Heart left ventricle (tissue), 16 donors: ENCODE measurements around the gene C1orf122. TPM values are rescaled to one million over a fixed set of nuclear protein-coding genes. Genes with fewer than 3 reads are reported as not detected.

Experiments
- ATAC-seq, 4 donors: fragments of 200-7000 bp; cut with Tn5 transposase; one replicate each; pipeline ENCODE4 v1.9.1; 2020 to 2022; ENCODE audit warnings: moderate library complexity in 4 of 4, mild to moderate bottlenecking in 3 of 4, moderate number of reproducible peaks in 1 of 4
- DNase-seq, 5 donors: peaks; one replicate each; pipeline ENCODE4 v3.0.0-alpha.2; 2020
- H3K27ac ChIP-seq, 12 donors: fragments of 200-600 bp; sonication (generic) in 4 of 12; one replicate each; pipeline versions ENCODE4 v1.5.0 to v1.8.0; 2016 to 2022; ENCODE audit warnings: mild to moderate bottlenecking in 2 of 12
- H3K27me3 ChIP-seq, 9 donors: fragments of 200-600 bp; sonication (generic) in 2 of 9; one replicate each; pipeline versions ENCODE4 v1.5.1 to v1.8.0; 2016 to 2022; ENCODE audit warnings: mild to moderate bottlenecking in 3 of 9
- H3K36me3 ChIP-seq, 9 donors: fragments of 200-600 bp; sonication (generic) in 2 of 9; one replicate each; pipeline versions ENCODE4 v1.5.0 to v1.8.0; 2018 to 2022; ENCODE audit warnings: mild to moderate bottlenecking in 2 of 9
- H3K4me1 ChIP-seq, 12 donors: fragments of 200-600 bp; sonication (generic) in 4 of 12; one replicate each; pipeline versions ENCODE4 v1.5.0 to v1.8.0; 2016 to 2022; ENCODE audit warnings: mild to moderate bottlenecking in 3 of 12
- H3K4me3 ChIP-seq, 12 donors: fragments of 200-600 bp; sonication (generic) in 4 of 12; one replicate each; pipeline versions ENCODE4 v1.5.0 to v1.8.0; 2017 to 2022; ENCODE audit warnings: mild to moderate bottlenecking in 9 of 12, moderate library complexity in 4 of 12
- H3K9me3 ChIP-seq, 12 donors: fragments of 200-600 bp; sonication (generic) in 4 of 12; one replicate each; pipeline versions ENCODE4 v1.5.0 to v1.8.0; 2016 to 2022; ENCODE audit warnings: mild to moderate bottlenecking in 1 of 12
- CTCF ChIP-seq, 12 donors: fragments of 200-600 bp; sonication (generic) in 4 of 12; IDR thresholded peaks; one replicate each; pipeline versions ENCODE4 v1.5.0 to v1.8.0; 2018 to 2022; ENCODE audit warnings: antibody characterized with exemption in 12 of 12, mild to moderate bottlenecking in 5 of 12
- POLR2A ChIP-seq, 2 donors: fragments of 450-650 bp; IDR thresholded peaks; one replicate each; pipeline ENCODE4 v1.6.1; 2017; ENCODE audit warnings: antibody characterized with exemption in 2 of 2, mild to moderate bottlenecking in 2 of 2, moderate library complexity in 2 of 2
- WGBS, 4 donors: extraction: QIAGEN DNeasy Blood & Tissue Kit in 2 of 4; methylation state at CpG; one replicate each; pipeline versions ENCODE4 v1.1.5 to v1.1.7; 2013 to 2018; 5-methylcytosine and 5-hydroxymethylcytosine counted together
- intact Hi-C, 10 donors: fragments of 100-400 bp; cut with DNase I; formaldehyde crosslinking; loops; one replicate each; pipeline versions ENCODE4 v1.11.1 to v1.14.2; 2022
- polyA plus RNA-seq, 2 donors: library from polyadenylated mRNA; stranded (reverse); fragments of 200-250 nt; gene quantifications; one replicate each; pipeline ENCODE4 v1.2.3, GENCODE V29; 2013
- total RNA-seq, 9 donors: library from RNA; depleted of rRNA in 2 of 9; stranded (reverse); fragments of >200 nt in 2 of 9; fragmentation: NEBNext Ultra II Directional in 3 of 9; extraction: Animal tissue kit (Norgen Biotek cat#: 25700) in 3 of 9; gene quantifications; one replicate each; pipeline versions ENCODE4 v1.1.0 to v1.2.4, GENCODE V29; 2016 to 2023
- donor health status: ischemic (EF 13 %, LVEDD 7.1; RV severe dilation, severe dysfunction).
- donor health status: healthy with polysubstance abuse.
- donor health status: DM: no; HTN: yes; CAD: no.
- donor health status: DM: no; HTN: no; CAD: no.
- donor health status: ischemic (EF 25% LVEDD 6.9; RV normal size, moderate dysfunction).
- donor health status: ischemic (EF 25% LVEDD 5.7; RV mildly dilated, moderate dysfunction).
- donor health status: healthy.
- donor health status: DM: yes; HTN: yes; CAD: no.
- donor health status: ischemic (EF 35%, LVEDD 5.7; RV mildly dilated, moderate dysfunction).
- donor health status: nonischemic (EF 11% LVEDD 7.7; RV severe dilation, severe dysfunction).
- donor health status: DM: yes; HTN: yes; CAD: no.
- donor health status: PGD.
- donor health status: ischemic (EF 29% LVEDD 5.4; RV normal size, mild dysfunction).
- donor health status: nonischemic (EF 23%, LVEDD 6.1; RV moderate dilation, normal function).

The C1orf122 gene
- total and polyA plus RNA-seq, 11 donors, result 29.1 to 93.0 (median 44.0) TPM

- Histone ChIP-seq H3K4me1 (peaks cover 0 to 19% (median 0%) of the 10 kb centered on the region in 12 donors), H3K27me3 (no peaks in the 10 kb centered on the region), H3K9me3 (no peaks in the 10 kb centered on the region), H3K4me3 (no peak overlapping the region), H3K36me3 (peaks cover 0 to 89% (median 72%) of the 10 kb centered on the region in 9 donors), H3K27ac (no peak overlapping the region)
- no peak for TF ChIP-seq CTCF (IDR thresholded peaks at IDR 0.05)
- TF ChIP-seq POLR2A (IDR thresholded peaks at IDR 0.05), result no peak
- no peak for ATAC-seq
- DNase-seq, result no peak
- WGBS, 4 donors, result 91 to 96% (median 93%) methylated on average over 2 of the region's 2 CpGs
- intact Hi-C loops, result no loop called here
These were observed 13.9 kb downstream of the C1orf122 start for GRCh38 chr1:37821481-37821880.

GRCh38 chr1:37822906-37823815 lies 15.6 kb downstream of the C1orf122 start:
- DNase-seq (no peak), ATAC-seq (no peak)
- intact Hi-C loops, result no loop called here
- H3K4me1 ChIP-seq, result peaks cover 0 to 19% (median 0%) of the 10 kb centered on the region in 12 donors
- H3K36me3 ChIP-seq, result peaks cover 0 to 86% (median 74%) of the 10 kb centered on the region in 9 donors
- no peak overlapping the region for H3K27ac ChIP-seq
- no peak for TF ChIP-seq POLR2A (IDR thresholded peaks at IDR 0.05)
- TF ChIP-seq CTCF (IDR thresholded peaks at IDR 0.05), result no peak
- no peak overlapping the region for H3K4me3 ChIP-seq
- WGBS, 4 donors, result 92 to 94% (median 92%) methylated on average over 9 of the region's 9 CpGs
- H3K27me3 ChIP-seq, result no peaks in the 10 kb centered on the region
- H3K9me3 ChIP-seq, result no peaks in the 10 kb centered on the region

- intact Hi-C loops, result no loop called here
- H3K27me3 ChIP-seq, result no peaks in the 10 kb centered on the region
- no peak for TF ChIP-seq CTCF (IDR thresholded peaks at IDR 0.05)
- TF ChIP-seq POLR2A (IDR thresholded peaks at IDR 0.05), result no peak
- peaks cover 0 to 19% (median 0%) of the 10 kb centered on the region in 12 donors for H3K4me1 ChIP-seq
- H3K36me3 ChIP-seq, result peaks cover 0 to 90% (median 75%) of the 10 kb centered on the region in 9 donors
- no peak overlapping the region for H3K27ac ChIP-seq
- no peak overlapping the region for H3K4me3 ChIP-seq
- H3K9me3 ChIP-seq, result no peaks in the 10 kb centered on the region
- DNase-seq (no peak), ATAC-seq (no peak)
- WGBS, 4 donors, result 93 to 96% (median 94%) methylated on average over 2 of the region's 2 CpGs
These were observed 16.4 kb downstream of the C1orf122 start for GRCh38 chr1:37824001-37824400.

- WGBS, 4 donors, result 68 to 86% (median 73%) methylated on average over 2 of the region's 2 CpGs
These were observed 17.9 kb downstream of the C1orf122 start for GRCh38 chr1:37825506-37825905.

More at GRCh38 chr1:37825506-37825905, 17.9 kb downstream of the C1orf122 start:
- DNase-seq (no peak), ATAC-seq (no peak)
- intact Hi-C loops, result no loop called here
- no peaks in the 10 kb centered on the region for H3K27me3 ChIP-seq
- peaks cover 0 to 91% (median 75%) of the 10 kb centered on the region in 9 donors for H3K36me3 ChIP-seq
- no peaks in the 10 kb centered on the region for H3K9me3 ChIP-seq
- H3K4me1 ChIP-seq, result peaks cover 0 to 19% (median 0%) of the 10 kb centered on the region in 12 donors
- H3K27ac ChIP-seq, result peak overlapping the region in 1 of 12 donors; percentile 27
- no peak overlapping the region for H3K4me3 ChIP-seq
- TF ChIP-seq POLR2A (IDR thresholded peaks at IDR 0.05), result no peak
- no peak for TF ChIP-seq CTCF (IDR thresholded peaks at IDR 0.05)
